PC-3 (cell line): Measurements from ENCODE around the gene PCDH1.

Experiments used
- EZH2 ChIP-seq: fragments of 300-600 bp; sonication (generic); IDR thresholded peaks from one replicate; pipeline ENCODE4 v1.6.1; 2017; ENCODE audit warnings: antibody characterized with exemption, mild to moderate bottlenecking, low read length; ENCODE audit not compliant: unreplicated experiment
- TF ChIP-seq, protein P1 (sequence below): fragments of 300-600 bp; sonication (generic); conservative IDR thresholded peaks from 2 replicates; pipeline ENCODE4 v1.5.1; 2017; ENCODE audit warnings: antibody characterized with exemption, low read depth, mild to moderate bottlenecking, low read length

DNA sequence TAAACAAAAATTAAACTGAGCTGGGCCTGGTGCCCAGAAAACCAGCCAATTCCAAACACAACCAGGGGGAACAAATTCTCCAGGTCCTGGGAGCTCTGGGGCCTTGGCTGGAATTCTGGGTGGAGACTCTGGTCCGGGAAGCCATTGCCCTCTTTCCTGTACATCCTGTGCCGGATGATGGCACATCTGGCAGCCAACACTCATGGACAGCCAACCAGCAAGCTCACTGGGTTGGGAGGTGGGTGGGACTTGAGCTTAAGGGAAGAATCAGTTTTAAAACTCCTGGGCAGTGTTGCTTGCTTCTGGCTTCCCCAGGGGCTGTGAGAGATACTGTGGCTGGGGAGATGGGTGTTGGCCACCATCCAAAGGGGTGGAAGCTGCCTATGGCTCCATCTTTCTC, 56.1 kb downstream of the PCDH1 start:
- TF ChIP-seq, protein P1, sequence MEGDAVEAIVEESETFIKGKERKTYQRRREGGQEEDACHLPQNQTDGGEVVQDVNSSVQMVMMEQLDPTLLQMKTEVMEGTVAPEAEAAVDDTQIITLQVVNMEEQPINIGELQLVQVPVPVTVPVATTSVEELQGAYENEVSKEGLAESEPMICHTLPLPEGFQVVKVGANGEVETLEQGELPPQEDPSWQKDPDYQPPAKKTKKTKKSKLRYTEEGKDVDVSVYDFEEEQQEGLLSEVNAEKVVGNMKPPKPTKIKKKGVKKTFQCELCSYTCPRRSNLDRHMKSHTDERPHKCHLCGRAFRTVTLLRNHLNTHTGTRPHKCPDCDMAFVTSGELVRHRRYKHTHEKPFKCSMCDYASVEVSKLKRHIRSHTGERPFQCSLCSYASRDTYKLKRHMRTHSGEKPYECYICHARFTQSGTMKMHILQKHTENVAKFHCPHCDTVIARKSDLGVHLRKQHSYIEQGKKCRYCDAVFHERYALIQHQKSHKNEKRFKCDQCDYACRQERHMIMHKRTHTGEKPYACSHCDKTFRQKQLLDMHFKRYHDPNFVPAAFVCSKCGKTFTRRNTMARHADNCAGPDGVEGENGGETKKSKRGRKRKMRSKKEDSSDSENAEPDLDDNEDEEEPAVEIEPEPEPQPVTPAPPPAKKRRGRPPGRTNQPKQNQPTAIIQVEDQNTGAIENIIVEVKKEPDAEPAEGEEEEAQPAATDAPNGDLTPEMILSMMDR = no peak
- TF ChIP-seq EZH2 = no peak
